HEK293 (cell line): Measurements from ENCODE around the gene PPP1R1A.

Experiments used
- CTCF ChIA-PET: fragments of 350-600 bp; formaldehyde crosslinking; extraction: SDS; loops from one replicate; lab custom pipeline; 2021; ENCODE audit warnings: antibody characterized with exemption; lab: Yijun Ruan, JAX
- POLR2A ChIA-PET: fragments of 300-600 bp; formaldehyde crosslinking; extraction: SDS; loops from one replicate; lab custom pipeline; 2020; ENCODE audit warnings: antibody characterized with exemption, inconsistent platforms; lab: Yijun Ruan, JAX
- H3K27ac ChIP-seq: fragments of 200-500 bp; sonication (Bioruptor generic); 2 replicates; pipeline ENCODE4 v1.5.1; 2014; ENCODE audit warnings: low read depth, low read length, control low read depth, inconsistent platforms; ENCODE audit errors: extremely low read depth
- H3K36me3 ChIP-seq, 2 experiments: fragments of 200-500 bp in 1 of 2; sonication (Bioruptor generic) in 1 of 2; 1 replicate in 1 of 2; 2 replicates in 1 of 2; pipeline ENCODE4 v1.5.1; 2014 to 2017; ENCODE audit warnings: inconsistent platforms in 2 of 2, low read length in 2 of 2; ENCODE audit not compliant: control insufficient read depth in 2 of 2, insufficient read depth in 1 of 2
- H3K4me1 ChIP-seq: fragments of 200-500 bp; sonication (Bioruptor generic); 2 replicates; pipeline ENCODE4 v1.5.1; 2014; ENCODE audit warnings: mild to moderate bottlenecking, low read length, inconsistent platforms; ENCODE audit not compliant: control insufficient read depth, insufficient read depth
- H3K4me3 ChIP-seq: 2 replicates; pipeline ENCODE4 v1.5.1; 2011; ENCODE audit warnings: low read depth, mild to moderate bottlenecking, control low read depth, low read length, moderate library complexity
- H3K9me3 ChIP-seq: fragments of 200-500 bp; sonication (Bioruptor generic); 2 replicates; pipeline ENCODE4 v1.5.1; 2014; ENCODE audit warnings: low read depth, low read length, inconsistent platforms; ENCODE audit not compliant: control insufficient read depth, insufficient read depth
- EGR2 ChIP-seq: fragments of 450-650 bp; formaldehyde crosslinking; IDR thresholded peaks from 2 replicates; pipeline ENCODE4 v1.5.1; 2016; ENCODE audit warnings: low read depth, missing biosample characterization, missing genetic modification characterization
- GLIS2 ChIP-seq: fragments of 450-650 bp; formaldehyde crosslinking; IDR thresholded peaks from 2 replicates; pipeline ENCODE4 v1.5.1; 2016; ENCODE audit warnings: missing biosample characterization, missing genetic modification characterization
- IKZF3 ChIP-seq: fragments of 450-650 bp; IDR thresholded peaks from 2 replicates; pipeline ENCODE4 v1.5.0; 2018; ENCODE audit warnings: missing biosample characterization, mild to moderate bottlenecking, missing genetic modification characterization, moderate library complexity
- SCRT2 ChIP-seq: fragments of 450-650 bp; formaldehyde crosslinking; IDR thresholded peaks from 2 replicates; pipeline ENCODE4 v1.5.1; 2016; ENCODE audit warnings: missing biosample characterization, missing genetic modification characterization
- TCF7L2 ChIP-seq: IDR thresholded peaks from 2 replicates; pipeline ENCODE4 v1.6.1; 2011; ENCODE audit warnings: low read depth, mild to moderate bottlenecking, inconsistent platforms, low read length, moderate library complexity, borderline replicate concordance
- ZBTB20 ChIP-seq: fragments of 450-650 bp; formaldehyde crosslinking; IDR thresholded peaks from 2 replicates; pipeline ENCODE4 v1.5.1; 2016; ENCODE audit warnings: missing biosample characterization, missing genetic modification characterization
- ZFHX2 ChIP-seq: fragments of 450-650 bp; formaldehyde crosslinking; conservative IDR thresholded peaks from 2 replicates; pipeline ENCODE4 v1.5.1; 2016; ENCODE audit warnings: missing biosample characterization, missing genetic modification characterization
- ZNF488 ChIP-seq: fragments of 450-650 bp; formaldehyde crosslinking; IDR thresholded peaks from 2 replicates; pipeline ENCODE4 v1.5.1; 2016; ENCODE audit warnings: missing biosample characterization, missing genetic modification characterization
- ZNF514 ChIP-seq: fragments of 450-650 bp; formaldehyde crosslinking; IDR thresholded peaks from 2 replicates; pipeline ENCODE4 v1.5.1; 2016; ENCODE audit warnings: missing biosample characterization, missing genetic modification characterization
- ZNF621 ChIP-seq: fragments of 450-650 bp; formaldehyde crosslinking; IDR thresholded peaks from 2 replicates; pipeline ENCODE4 v1.5.1; 2017; ENCODE audit warnings: missing biosample characterization, missing genetic modification characterization
- ZNF626 ChIP-seq: fragments of 450-650 bp; sonication (Bioruptor Pico); formaldehyde crosslinking; IDR thresholded peaks from 2 replicates; pipeline ENCODE4 v1.5.1; 2018; ENCODE audit warnings: missing biosample characterization, missing genetic modification characterization, inconsistent platforms
- ZNF692 ChIP-seq: fragments of 450-650 bp; formaldehyde crosslinking; IDR thresholded peaks from 2 replicates; pipeline ENCODE4 v1.5.1; 2016; ENCODE audit warnings: missing biosample characterization, missing genetic modification characterization
- TF ChIP-seq, protein P1 (sequence below): fragments of 450-650 bp; formaldehyde crosslinking; IDR thresholded peaks from 2 replicates; pipeline ENCODE4 v1.5.1; 2016; ENCODE audit warnings: missing biosample characterization, missing genetic modification characterization
- TF ChIP-seq, protein P2 (sequence below): fragments of 450-650 bp; formaldehyde crosslinking; IDR thresholded peaks from 2 replicates; pipeline ENCODE4 v1.5.1; 2017; ENCODE audit warnings: missing biosample characterization, missing genetic modification characterization
- TF ChIP-seq, protein P3 (sequence below): fragments of 450-650 bp; formaldehyde crosslinking; IDR thresholded peaks from 2 replicates; pipeline ENCODE4 v1.5.1; 2016; ENCODE audit warnings: missing biosample characterization, missing genetic modification characterization

The PPP1R1A gene

DNA sequence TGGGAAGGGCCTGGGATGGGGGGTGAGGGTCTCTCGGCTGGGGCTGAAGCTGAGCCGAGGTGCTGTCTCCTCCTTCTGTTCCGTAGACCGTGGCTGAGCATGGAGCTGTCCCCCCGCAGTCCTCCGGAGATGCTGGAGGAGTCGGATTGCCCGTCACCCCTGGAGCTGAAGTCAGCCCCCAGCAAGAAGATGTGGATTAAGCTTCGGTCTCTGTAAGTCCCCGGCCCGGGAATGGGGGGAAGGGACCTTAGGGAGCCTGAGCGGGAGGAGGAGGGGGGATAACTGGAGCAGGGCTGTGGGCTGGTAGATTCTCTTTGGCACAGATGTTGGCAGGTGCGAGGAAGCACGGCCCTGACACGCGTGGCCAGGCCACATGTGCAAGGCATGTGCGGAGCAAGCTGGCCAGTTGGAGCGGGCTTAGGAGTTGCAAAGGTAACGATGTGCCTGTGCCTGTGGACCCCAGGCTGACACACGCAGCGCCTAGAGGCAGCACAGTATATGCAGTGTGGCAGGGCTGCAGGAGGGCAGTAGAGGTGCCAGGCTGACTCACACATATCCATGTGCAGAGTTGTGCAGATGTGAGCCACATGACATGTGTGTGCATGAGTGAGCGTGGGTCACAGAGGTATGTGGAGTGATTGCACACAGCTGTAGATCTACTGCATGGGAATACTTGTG, 38.5 kb downstream of the PPP1R1A start (continued):
- TF ChIP-seq ZNF692 (tag by site-specific recombination) (peak; percentile 23; the same call in 1 of the 2 replicates), ZNF488 (no peak), ZBTB20 (tag by site-specific recombination) (0 out of 2 replicates have a peak, but pooled peaks have one; percentile 12), ZNF514 (no peak), TCF7L2 (no peak), EGR2 (tag by site-specific recombination) (no peak), ZNF621 (no peak), GLIS2 (peak; percentile 12), IKZF3 (tag by site-specific recombination) (no peak), SCRT2 (peak; percentile 42; the same call in 1 of the 2 replicates)
- TF ChIP-seq, protein P1, sequence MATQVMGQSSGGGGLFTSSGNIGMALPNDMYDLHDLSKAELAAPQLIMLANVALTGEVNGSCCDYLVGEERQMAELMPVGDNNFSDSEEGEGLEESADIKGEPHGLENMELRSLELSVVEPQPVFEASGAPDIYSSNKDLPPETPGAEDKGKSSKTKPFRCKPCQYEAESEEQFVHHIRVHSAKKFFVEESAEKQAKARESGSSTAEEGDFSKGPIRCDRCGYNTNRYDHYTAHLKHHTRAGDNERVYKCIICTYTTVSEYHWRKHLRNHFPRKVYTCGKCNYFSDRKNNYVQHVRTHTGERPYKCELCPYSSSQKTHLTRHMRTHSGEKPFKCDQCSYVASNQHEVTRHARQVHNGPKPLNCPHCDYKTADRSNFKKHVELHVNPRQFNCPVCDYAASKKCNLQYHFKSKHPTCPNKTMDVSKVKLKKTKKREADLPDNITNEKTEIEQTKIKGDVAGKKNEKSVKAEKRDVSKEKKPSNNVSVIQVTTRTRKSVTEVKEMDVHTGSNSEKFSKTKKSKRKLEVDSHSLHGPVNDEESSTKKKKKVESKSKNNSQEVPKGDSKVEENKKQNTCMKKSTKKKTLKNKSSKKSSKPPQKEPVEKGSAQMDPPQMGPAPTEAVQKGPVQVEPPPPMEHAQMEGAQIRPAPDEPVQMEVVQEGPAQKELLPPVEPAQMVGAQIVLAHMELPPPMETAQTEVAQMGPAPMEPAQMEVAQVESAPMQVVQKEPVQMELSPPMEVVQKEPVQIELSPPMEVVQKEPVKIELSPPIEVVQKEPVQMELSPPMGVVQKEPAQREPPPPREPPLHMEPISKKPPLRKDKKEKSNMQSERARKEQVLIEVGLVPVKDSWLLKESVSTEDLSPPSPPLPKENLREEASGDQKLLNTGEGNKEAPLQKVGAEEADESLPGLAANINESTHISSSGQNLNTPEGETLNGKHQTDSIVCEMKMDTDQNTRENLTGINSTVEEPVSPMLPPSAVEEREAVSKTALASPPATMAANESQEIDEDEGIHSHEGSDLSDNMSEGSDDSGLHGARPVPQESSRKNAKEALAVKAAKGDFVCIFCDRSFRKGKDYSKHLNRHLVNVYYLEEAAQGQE (tag by site-specific recombination), result peak; percentile 68
- TF ChIP-seq, protein P2, sequence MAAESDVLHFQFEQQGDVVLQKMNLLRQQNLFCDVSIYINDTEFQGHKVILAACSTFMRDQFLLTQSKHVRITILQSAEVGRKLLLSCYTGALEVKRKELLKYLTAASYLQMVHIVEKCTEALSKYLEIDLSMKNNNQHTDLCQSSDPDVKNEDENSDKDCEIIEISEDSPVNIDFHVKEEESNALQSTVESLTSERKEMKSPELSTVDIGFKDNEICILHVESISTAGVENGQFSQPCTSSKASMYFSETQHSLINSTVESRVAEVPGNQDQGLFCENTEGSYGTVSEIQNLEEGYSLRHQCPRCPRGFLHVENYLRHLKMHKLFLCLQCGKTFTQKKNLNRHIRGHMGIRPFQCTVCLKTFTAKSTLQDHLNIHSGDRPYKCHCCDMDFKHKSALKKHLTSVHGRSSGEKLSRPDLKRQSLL, result 0 out of 2 replicates have a peak, but pooled peaks have one; percentile 1
- TF ChIP-seq, protein P3, sequence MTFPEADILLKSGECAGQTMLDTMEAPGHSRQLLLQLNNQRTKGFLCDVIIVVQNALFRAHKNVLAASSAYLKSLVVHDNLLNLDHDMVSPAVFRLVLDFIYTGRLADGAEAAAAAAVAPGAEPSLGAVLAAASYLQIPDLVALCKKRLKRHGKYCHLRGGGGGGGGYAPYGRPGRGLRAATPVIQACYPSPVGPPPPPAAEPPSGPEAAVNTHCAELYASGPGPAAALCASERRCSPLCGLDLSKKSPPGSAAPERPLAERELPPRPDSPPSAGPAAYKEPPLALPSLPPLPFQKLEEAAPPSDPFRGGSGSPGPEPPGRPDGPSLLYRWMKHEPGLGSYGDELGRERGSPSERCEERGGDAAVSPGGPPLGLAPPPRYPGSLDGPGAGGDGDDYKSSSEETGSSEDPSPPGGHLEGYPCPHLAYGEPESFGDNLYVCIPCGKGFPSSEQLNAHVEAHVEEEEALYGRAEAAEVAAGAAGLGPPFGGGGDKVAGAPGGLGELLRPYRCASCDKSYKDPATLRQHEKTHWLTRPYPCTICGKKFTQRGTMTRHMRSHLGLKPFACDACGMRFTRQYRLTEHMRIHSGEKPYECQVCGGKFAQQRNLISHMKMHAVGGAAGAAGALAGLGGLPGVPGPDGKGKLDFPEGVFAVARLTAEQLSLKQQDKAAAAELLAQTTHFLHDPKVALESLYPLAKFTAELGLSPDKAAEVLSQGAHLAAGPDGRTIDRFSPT (tag by site-specific recombination), result peak; percentile 50

GRCh38 chr12:54546511-54546910, 41.9 kb downstream of the PPP1R1A start:
- Histone ChIP-seq H3K27ac (no peak overlapping the region), H3K36me3 (no peaks in the 10 kb centered on the region), H3K4me3 (no peak overlapping the region), H3K9me3 (no peaks in the 10 kb centered on the region), H3K4me1 (0 out of 2 replicates have a peak, but pooled peaks cover 3% of the 10 kb centered on the region)
- POLR2A ChIA-PET, result no interaction called here
- CTCF ChIA-PET, result interaction anchor here (0.7 to 1.1 kb wide), 2 partner anchors 147 to 156 kb away, joined by 4 read pairs; no protein-coding TSS in a partner anchor
- TF ChIP-seq EGR2 (tag by site-specific recombination), result peak; percentile 73
- TF ChIP-seq ZFHX2 (tag by site-specific recombination), result peak; percentile 61
- no peak for TF ChIP-seq ZNF626
